Measurements from ENCODE around the gene SGPP1. TPM values are rescaled to one million over a fixed set of nuclear protein-coding genes. Genes with fewer than 3 reads are reported as not detected.

The SGPP1 gene
- total RNA-seq, 1 donor from 2014 or later = 8.2 TPM

GRCh38 chr14:63737582-63738006, 9.7 kb upstream of the SGPP1 start:
- H3K36me3 Mint-ChIP-seq = no peaks in the 10 kb centered on the region
- TF ChIP-seq CTCF (conservative IDR thresholded peaks at IDR 0.05) = no peak
- no peak for DNase-seq (ENCODE audit: extremely low spot score, unreplicated experiment)
- H3K9me3 Mint-ChIP-seq = no peaks in the 10 kb centered on the region
- H3K27me3 Mint-ChIP-seq = no peaks in the 10 kb centered on the region
- H3K27ac Mint-ChIP-seq = no peak overlapping the region
- no peaks in the 10 kb centered on the region for H3K4me1 Mint-ChIP-seq (ENCODE audit: unreplicated experiment)
- H3K4me3 Mint-ChIP-seq = no peak overlapping the region

GRCh38 chr14:63735720-63736119, 7.9 kb upstream of the SGPP1 start:
- Mint-ChIP-seq H3K27me3 (peaks cover under 1% of the 10 kb centered on the region), H3K4me1 (ENCODE audit: unreplicated experiment) (no peaks in the 10 kb centered on the region), H3K9me3 (no peaks in the 10 kb centered on the region), H3K36me3 (no peaks in the 10 kb centered on the region), H3K4me3 (no peak overlapping the region), H3K27ac (no peak overlapping the region)
- no peak for DNase-seq (ENCODE audit: extremely low spot score, unreplicated experiment)
- TF ChIP-seq CTCF (conservative IDR thresholded peaks at IDR 0.05) = no peak

GRCh38 chr14:63730659-63731058, 2.8 kb upstream of the SGPP1 start:
- H3K27me3 Mint-ChIP-seq = peaks cover 16% of the 10 kb centered on the region
- no peak for TF ChIP-seq CTCF (conservative IDR thresholded peaks at IDR 0.05)
- no peak overlapping the region for H3K4me3 Mint-ChIP-seq
- H3K9me3 Mint-ChIP-seq = no peaks in the 10 kb centered on the region
- no peak for DNase-seq (ENCODE audit: extremely low spot score, unreplicated experiment)
- H3K36me3 Mint-ChIP-seq = no peaks in the 10 kb centered on the region
- no peak overlapping the region for H3K27ac Mint-ChIP-seq
- peaks cover 15% of the 10 kb centered on the region for H3K4me1 Mint-ChIP-seq (ENCODE audit: unreplicated experiment)

- no peak for TF ChIP-seq CTCF (conservative IDR thresholded peaks at IDR 0.05)
- Mint-ChIP-seq H3K9me3 (no peaks in the 10 kb centered on the region), H3K36me3 (no peaks in the 10 kb centered on the region), H3K27ac (peak overlapping the region; percentile 87), H3K27me3 (peaks cover 16% of the 10 kb centered on the region), H3K4me3 (peak overlapping the region; percentile 100), H3K4me1 (ENCODE audit: unreplicated experiment) (peaks cover 17% of the 10 kb centered on the region)
- peak; percentile 76 for DNase-seq (ENCODE audit: extremely low spot score, unreplicated experiment)
Observed at GRCh38 chr14:63727231-63727735, 582 bp downstream of the SGPP1 start.

GRCh38 chr14:63726499-63726898, 1.4 kb downstream of the SGPP1 start:
- Mint-ChIP-seq H3K27me3 (peaks cover 16% of the 10 kb centered on the region), H3K9me3 (no peaks in the 10 kb centered on the region), H3K4me1 (ENCODE audit: unreplicated experiment) (peaks cover 17% of the 10 kb centered on the region), H3K4me3 (peak overlapping the region; percentile 100), H3K36me3 (peaks cover 2% of the 10 kb centered on the region), H3K27ac (peak overlapping the region; percentile 87)
- DNase-seq (ENCODE audit: extremely low spot score, unreplicated experiment) = no peak
- no peak for TF ChIP-seq CTCF (conservative IDR thresholded peaks at IDR 0.05)
